HEK293 (cell line): ENCODE results near the gene ARFGEF2.
A peak's percentile ranks its signal among the peaks of the same experiment; 100 is the strongest.

Source experiments
- EGR2 ChIP-seq: fragments of 450-650 bp; formaldehyde crosslinking; IDR thresholded peaks from 2 replicates; pipeline ENCODE4 v1.5.1; 2016; ENCODE audit warnings: low read depth, missing biosample characterization, missing genetic modification characterization
- FEZF1 ChIP-seq: fragments of 450-650 bp; formaldehyde crosslinking; IDR thresholded peaks from 2 replicates; pipeline ENCODE4 v1.5.1; 2016; ENCODE audit warnings: missing biosample characterization, missing genetic modification characterization
- GLI4 ChIP-seq: fragments of 450-650 bp; formaldehyde crosslinking; IDR thresholded peaks from 2 replicates; pipeline ENCODE4 v1.5.1; 2016; ENCODE audit warnings: missing biosample characterization, missing genetic modification characterization
- GLIS1 ChIP-seq: fragments of 450-650 bp; formaldehyde crosslinking; IDR thresholded peaks from 2 replicates; pipeline ENCODE4 v1.5.1; 2016; ENCODE audit warnings: missing biosample characterization, missing genetic modification characterization
- KLF1 ChIP-seq: fragments of 450-650 bp; formaldehyde crosslinking; IDR thresholded peaks from 2 replicates; pipeline ENCODE4 v1.5.1; 2016; ENCODE audit warnings: missing biosample characterization, missing genetic modification characterization
- KLF8 ChIP-seq: fragments of 450-650 bp; formaldehyde crosslinking; IDR thresholded peaks from 2 replicates; pipeline ENCODE4 v1.5.1; 2016; ENCODE audit warnings: missing biosample characterization, missing genetic modification characterization
- OVOL3 ChIP-seq: fragments of 450-650 bp; formaldehyde crosslinking; IDR thresholded peaks from 2 replicates; pipeline ENCODE4 v1.5.1; 2016; ENCODE audit warnings: missing biosample characterization, missing genetic modification characterization
- PRDM2 ChIP-seq: fragments of 450-650 bp; formaldehyde crosslinking; IDR thresholded peaks from 2 replicates; pipeline ENCODE4 v1.5.1; 2016; ENCODE audit warnings: missing biosample characterization, missing genetic modification characterization, borderline replicate concordance
- REPIN1 ChIP-seq: fragments of 450-650 bp; formaldehyde crosslinking; IDR thresholded peaks from 2 replicates; pipeline ENCODE4 v1.5.1; 2017; ENCODE audit warnings: missing biosample characterization, missing genetic modification characterization, low read depth
- SP3 ChIP-seq: fragments of 450-650 bp; formaldehyde crosslinking; IDR thresholded peaks from 2 replicates; pipeline ENCODE4 v1.5.1; 2016; ENCODE audit warnings: missing biosample characterization, missing genetic modification characterization
- TCF7L2 ChIP-seq: IDR thresholded peaks from 2 replicates; pipeline ENCODE4 v1.6.1; 2011; ENCODE audit warnings: low read depth, mild to moderate bottlenecking, inconsistent platforms, low read length, moderate library complexity, borderline replicate concordance
- YY2 ChIP-seq: fragments of 450-650 bp; formaldehyde crosslinking; IDR thresholded peaks from 2 replicates; pipeline ENCODE4 v1.5.1; 2016; ENCODE audit warnings: missing biosample characterization, missing genetic modification characterization
- ZBTB8A ChIP-seq: fragments of 450-650 bp; formaldehyde crosslinking; IDR thresholded peaks from 2 replicates; pipeline ENCODE4 v1.5.1; 2016; ENCODE audit warnings: missing biosample characterization, missing genetic modification characterization
- ZFP37 ChIP-seq: fragments of 450-650 bp; formaldehyde crosslinking; IDR thresholded peaks from 2 replicates; pipeline ENCODE4 v1.5.1; 2016; ENCODE audit warnings: missing biosample characterization, missing genetic modification characterization
- ZNF112 ChIP-seq: fragments of 450-650 bp; formaldehyde crosslinking; IDR thresholded peaks from 2 replicates; pipeline ENCODE4 v1.5.0; 2017; ENCODE audit warnings: missing biosample characterization, missing genetic modification characterization
- ZNF155 ChIP-seq: fragments of 450-650 bp; formaldehyde crosslinking; IDR thresholded peaks from 2 replicates; pipeline ENCODE4 v1.5.1; 2016; ENCODE audit warnings: missing biosample characterization, missing genetic modification characterization
- ZNF202 ChIP-seq: fragments of 450-650 bp; formaldehyde crosslinking; IDR thresholded peaks from 2 replicates; pipeline ENCODE4 v1.5.1; 2016; ENCODE audit warnings: missing biosample characterization, missing genetic modification characterization, borderline replicate concordance
- ZNF341 ChIP-seq: fragments of 450-650 bp; formaldehyde crosslinking; IDR thresholded peaks from 2 replicates; pipeline ENCODE4; 2016; ENCODE audit warnings: low read depth, missing biosample characterization, missing genetic modification characterization
- ZNF354C ChIP-seq: fragments of 450-650 bp; formaldehyde crosslinking; IDR thresholded peaks from 2 replicates; pipeline ENCODE4 v1.5.1; 2016; ENCODE audit warnings: missing biosample characterization, missing genetic modification characterization, low read depth, borderline replicate concordance
- ZNF404 ChIP-seq: fragments of 450-650 bp; formaldehyde crosslinking; IDR thresholded peaks from 2 replicates; pipeline ENCODE4 v1.5.1; 2017; ENCODE audit warnings: missing biosample characterization, missing genetic modification characterization
- ZNF473 ChIP-seq: fragments of 450-650 bp; formaldehyde crosslinking; IDR thresholded peaks from 2 replicates; pipeline ENCODE4 v1.5.1; 2017; ENCODE audit warnings: missing biosample characterization, missing genetic modification characterization
- ZNF549 ChIP-seq: fragments of 450-650 bp; IDR thresholded peaks from 2 replicates; pipeline ENCODE4 v1.5.1; 2018; ENCODE audit warnings: missing biosample characterization, missing genetic modification characterization, mild to moderate bottlenecking, inconsistent platforms, moderate library complexity
- ZNF560 ChIP-seq: fragments of 450-650 bp; formaldehyde crosslinking; IDR thresholded peaks from 2 replicates; pipeline ENCODE4 v1.5.1; 2017; ENCODE audit warnings: missing biosample characterization, missing genetic modification characterization, borderline replicate concordance
- ZNF561 ChIP-seq: fragments of 450-650 bp; IDR thresholded peaks from 2 replicates; pipeline ENCODE4 v1.5.1; 2018; ENCODE audit warnings: missing biosample characterization, missing genetic modification characterization, borderline replicate concordance
- ZNF785 ChIP-seq: fragments of 450-650 bp; formaldehyde crosslinking; IDR thresholded peaks from 2 replicates; pipeline ENCODE4 v1.5.1; 2016; ENCODE audit warnings: missing biosample characterization, missing genetic modification characterization
- ZNF791 ChIP-seq: fragments of 450-650 bp; formaldehyde crosslinking; IDR thresholded peaks from 2 replicates; pipeline ENCODE4 v1.5.1; 2016; ENCODE audit warnings: missing biosample characterization, missing genetic modification characterization
- ZNF830 ChIP-seq: fragments of 450-650 bp; IDR thresholded peaks from 2 replicates; pipeline ENCODE4 v1.5.0; 2018; ENCODE audit warnings: missing biosample characterization, missing genetic modification characterization, low read depth, mild to moderate bottlenecking, moderate library complexity
- ZNF837 ChIP-seq: fragments of 450-650 bp; formaldehyde crosslinking; IDR thresholded peaks from 2 replicates; pipeline ENCODE4 v1.5.1; 2016; ENCODE audit warnings: missing biosample characterization, missing genetic modification characterization
- TF ChIP-seq, protein P1 (sequence below): fragments of 450-650 bp; formaldehyde crosslinking; IDR thresholded peaks from 2 replicates; pipeline ENCODE4; 2016; ENCODE audit warnings: missing biosample characterization, missing genetic modification characterization
- TF ChIP-seq, protein P2 (sequence below): fragments of 450-650 bp; formaldehyde crosslinking; IDR thresholded peaks from 2 replicates; pipeline ENCODE4 v1.5.1; 2017; ENCODE audit warnings: missing biosample characterization, missing genetic modification characterization
- TF ChIP-seq, protein P3 (sequence below): fragments of 450-650 bp; formaldehyde crosslinking; IDR thresholded peaks from 2 replicates; pipeline ENCODE4 v1.5.1; 2016; ENCODE audit warnings: missing biosample characterization, missing genetic modification characterization, borderline replicate concordance

Gene ARFGEF2

GRCh38 chr20:49046087-49046900 lies 124.8 kb downstream of the ARFGEF2 start, which contains the start of gene CSE1L (continued):
- TF ChIP-seq PRDM2 (tag by site-specific recombination) = no peak
- no peak for TF ChIP-seq ZNF560 (tag by site-specific recombination)
- peak; percentile 34; the same call in 1 of the 2 replicates for TF ChIP-seq YY2 (tag by site-specific recombination)
- TF ChIP-seq ZNF404 (tag by site-specific recombination) = no peak
- TF ChIP-seq ZNF341 = no peak; the same call in 1 of the 2 replicates
- TF ChIP-seq ZBTB8A = peak; percentile 60; the same call in 1 of the 2 replicates
- no peak for TF ChIP-seq ZNF202 (tag by site-specific recombination)
- TF ChIP-seq ZNF837 = no peak
- peak; percentile 91 for TF ChIP-seq ZNF561 (tag by site-specific recombination)
- TF ChIP-seq ZFP37 (tag by site-specific recombination) = peak; percentile 91
- TF ChIP-seq, protein P1, sequence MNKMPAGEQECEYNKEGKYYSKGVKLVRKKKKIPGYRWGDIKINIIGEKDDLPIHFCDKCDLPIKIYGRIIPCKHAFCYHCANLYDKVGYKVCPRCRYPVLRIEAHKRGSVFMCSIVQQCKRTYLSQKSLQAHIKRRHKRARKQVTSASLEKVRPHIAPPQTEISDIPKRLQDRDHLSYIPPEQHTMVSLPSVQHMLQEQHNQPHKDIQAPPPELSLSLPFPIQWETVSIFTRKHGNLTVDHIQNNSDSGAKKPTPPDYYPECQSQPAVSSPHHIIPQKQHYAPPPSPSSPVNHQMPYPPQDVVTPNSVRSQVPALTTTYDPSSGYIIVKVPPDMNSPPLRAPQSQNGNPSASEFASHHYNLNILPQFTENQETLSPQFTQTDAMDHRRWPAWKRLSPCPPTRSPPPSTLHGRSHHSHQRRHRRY (tag by site-specific recombination) = 0 out of 2 replicates have a peak, but pooled peaks have one; percentile 26
- TF ChIP-seq ZNF112 (tag by site-specific recombination) = no peak
- no peak for TF ChIP-seq EGR2 (tag by site-specific recombination)
- TF ChIP-seq, protein P2, sequence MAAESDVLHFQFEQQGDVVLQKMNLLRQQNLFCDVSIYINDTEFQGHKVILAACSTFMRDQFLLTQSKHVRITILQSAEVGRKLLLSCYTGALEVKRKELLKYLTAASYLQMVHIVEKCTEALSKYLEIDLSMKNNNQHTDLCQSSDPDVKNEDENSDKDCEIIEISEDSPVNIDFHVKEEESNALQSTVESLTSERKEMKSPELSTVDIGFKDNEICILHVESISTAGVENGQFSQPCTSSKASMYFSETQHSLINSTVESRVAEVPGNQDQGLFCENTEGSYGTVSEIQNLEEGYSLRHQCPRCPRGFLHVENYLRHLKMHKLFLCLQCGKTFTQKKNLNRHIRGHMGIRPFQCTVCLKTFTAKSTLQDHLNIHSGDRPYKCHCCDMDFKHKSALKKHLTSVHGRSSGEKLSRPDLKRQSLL (tag by site-specific recombination) = no peak
- no peak; the same call in none of the 2 replicates for TF ChIP-seq GLI4 (tag by site-specific recombination)
- TF ChIP-seq GLIS1 = no peak
- TF ChIP-seq SP3 (tag by site-specific recombination) = peak; percentile 73
- no peak for TF ChIP-seq FEZF1 (tag by site-specific recombination)
- peak; percentile 79; the same call in 1 of the 2 replicates for TF ChIP-seq OVOL3 (tag by site-specific recombination)
- TF ChIP-seq ZNF830 (tag by site-specific recombination) = no peak
- no peak for TF ChIP-seq ZNF354C (tag by site-specific recombination)
- no peak for TF ChIP-seq ZNF155 (tag by site-specific recombination)
- no peak for TF ChIP-seq ZNF473 (tag by site-specific recombination)
- no peak; the same call in 1 of the 2 replicates for TF ChIP-seq KLF1 (tag by site-specific recombination)
- peak; percentile 75; the same call in 1 of the 2 replicates for TF ChIP-seq KLF8 (tag by site-specific recombination)
- TF ChIP-seq REPIN1 (tag by site-specific recombination) = no peak; the same call in 1 of the 2 replicates
- no peak for TF ChIP-seq TCF7L2
- TF ChIP-seq ZNF791 (tag by site-specific recombination) = no peak
- TF ChIP-seq, protein P3, sequence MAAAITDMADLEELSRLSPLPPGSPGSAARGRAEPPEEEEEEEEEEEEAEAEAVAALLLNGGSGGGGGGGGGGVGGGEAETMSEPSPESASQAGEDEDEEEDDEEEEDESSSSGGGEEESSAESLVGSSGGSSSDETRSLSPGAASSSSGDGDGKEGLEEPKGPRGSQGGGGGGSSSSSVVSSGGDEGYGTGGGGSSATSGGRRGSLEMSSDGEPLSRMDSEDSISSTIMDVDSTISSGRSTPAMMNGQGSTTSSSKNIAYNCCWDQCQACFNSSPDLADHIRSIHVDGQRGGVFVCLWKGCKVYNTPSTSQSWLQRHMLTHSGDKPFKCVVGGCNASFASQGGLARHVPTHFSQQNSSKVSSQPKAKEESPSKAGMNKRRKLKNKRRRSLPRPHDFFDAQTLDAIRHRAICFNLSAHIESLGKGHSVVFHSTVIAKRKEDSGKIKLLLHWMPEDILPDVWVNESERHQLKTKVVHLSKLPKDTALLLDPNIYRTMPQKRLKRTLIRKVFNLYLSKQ (tag by site-specific recombination) = 0 out of 2 replicates have a peak, but pooled peaks have one; percentile 56
- TF ChIP-seq ZNF549 (tag by site-specific recombination) = no peak
- no peak for TF ChIP-seq ZNF785
